Neutrophil (primary cell): Measurements from ENCODE around the gene CCSER2.

Experiments
- H3K27ac ChIP-seq: fragments of 200-600 bp; sonication (generic); 2 replicates; pipeline ENCODE4 v1.5.1; 2016; ENCODE audit warnings: mild to moderate bottlenecking, moderate library complexity
- H3K27me3 ChIP-seq: fragments of 200-600 bp; sonication (generic); 2 replicates; pipeline ENCODE4 v1.6.0; 2016; ENCODE audit warnings: mild to moderate bottlenecking
- H3K36me3 ChIP-seq: fragments of 200-600 bp; sonication (generic); 2 replicates; pipeline ENCODE4 v1.5.1; 2017
- H3K4me1 ChIP-seq, 2 experiments: fragments of 200-600 bp in 1 of 2; sonication (generic) in 1 of 2; 1 replicate in 1 of 2; 2 replicates in 1 of 2; pipeline versions ENCODE4 v1.5.1 to v1.6.1; 2013 to 2016; ENCODE audit warnings: low read depth in 1 of 2, low read length in 1 of 2, mild to moderate bottlenecking in 1 of 2, moderate library complexity in 1 of 2; ENCODE audit not compliant: control insufficient read depth in 1 of 2, insufficient read depth in 1 of 2
- H3K4me3 ChIP-seq, 2 experiments: fragments of 200-600 bp in 1 of 2; sonication (generic) in 1 of 2; 1 replicate in 1 of 2; 2 replicates in 1 of 2; pipeline ENCODE4 v1.5.1; 2013 to 2016; ENCODE audit warnings: low read depth in 1 of 2, low read length in 1 of 2, mild to moderate bottlenecking in 1 of 2, moderate library complexity in 1 of 2
- H3K9me3 ChIP-seq: fragments of 200-600 bp; sonication (generic); 2 replicates; pipeline ENCODE4 v1.5.1; 2016
- TF ChIP-seq, protein P1 (sequence below): fragments of 200-600 bp; sonication (generic); IDR thresholded peaks from 2 replicates; pipeline ENCODE4 v1.5.1; 2016; ENCODE audit warnings: antibody characterized with exemption

Gene CCSER2

DNA sequence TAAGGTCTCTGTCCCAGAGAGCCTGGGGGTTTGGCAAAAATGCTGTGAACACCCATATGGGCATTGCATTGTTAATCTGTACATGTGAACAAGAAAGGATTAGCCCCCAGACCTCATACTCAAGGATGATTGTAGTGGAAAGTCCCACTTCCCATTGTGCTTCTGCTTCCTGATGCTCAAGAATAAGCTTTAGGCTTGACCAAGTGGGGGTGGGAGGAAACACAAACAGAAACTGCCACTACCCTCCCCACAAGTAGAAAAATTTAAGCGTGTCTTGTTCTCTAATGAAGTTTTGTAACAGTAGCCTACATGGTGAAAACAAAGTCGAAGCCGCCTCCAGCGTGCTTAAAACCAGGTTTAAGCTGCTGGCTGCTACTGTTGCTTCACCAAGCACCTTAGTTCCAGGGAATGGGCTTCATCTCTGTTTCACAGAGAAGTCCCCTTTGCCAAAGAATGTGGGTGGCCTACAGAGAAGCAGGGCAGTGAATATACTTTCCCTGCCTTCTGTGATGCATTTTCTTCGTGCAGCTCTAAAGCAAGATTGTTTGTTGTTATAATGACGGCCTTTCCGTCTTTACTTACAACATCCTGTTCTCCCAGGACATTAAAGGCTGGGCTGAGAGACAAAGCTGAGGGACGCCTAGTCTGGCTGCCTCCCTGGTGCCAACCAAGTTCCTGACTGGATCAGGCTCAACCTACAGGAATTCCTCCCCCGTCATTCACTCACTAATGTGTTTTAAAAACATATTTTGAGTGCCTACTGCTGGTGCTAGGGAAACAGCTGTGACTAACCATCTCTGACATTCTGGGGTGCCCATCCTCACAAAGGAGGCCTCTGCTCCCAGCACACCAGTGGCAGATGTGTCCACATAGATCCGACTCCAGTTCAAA, 32.1 kb upstream of the CCSER2 start:
- Histone ChIP-seq H3K36me3 (no peaks in the 10 kb centered on the region), H3K9me3 (no peaks in the 10 kb centered on the region), H3K4me3 (no peak overlapping the region), H3K4me1 (no peaks in the 10 kb centered on the region), H3K27me3 (no peaks in the 10 kb centered on the region), H3K27ac (no peak overlapping the region)
- TF ChIP-seq, protein P1, sequence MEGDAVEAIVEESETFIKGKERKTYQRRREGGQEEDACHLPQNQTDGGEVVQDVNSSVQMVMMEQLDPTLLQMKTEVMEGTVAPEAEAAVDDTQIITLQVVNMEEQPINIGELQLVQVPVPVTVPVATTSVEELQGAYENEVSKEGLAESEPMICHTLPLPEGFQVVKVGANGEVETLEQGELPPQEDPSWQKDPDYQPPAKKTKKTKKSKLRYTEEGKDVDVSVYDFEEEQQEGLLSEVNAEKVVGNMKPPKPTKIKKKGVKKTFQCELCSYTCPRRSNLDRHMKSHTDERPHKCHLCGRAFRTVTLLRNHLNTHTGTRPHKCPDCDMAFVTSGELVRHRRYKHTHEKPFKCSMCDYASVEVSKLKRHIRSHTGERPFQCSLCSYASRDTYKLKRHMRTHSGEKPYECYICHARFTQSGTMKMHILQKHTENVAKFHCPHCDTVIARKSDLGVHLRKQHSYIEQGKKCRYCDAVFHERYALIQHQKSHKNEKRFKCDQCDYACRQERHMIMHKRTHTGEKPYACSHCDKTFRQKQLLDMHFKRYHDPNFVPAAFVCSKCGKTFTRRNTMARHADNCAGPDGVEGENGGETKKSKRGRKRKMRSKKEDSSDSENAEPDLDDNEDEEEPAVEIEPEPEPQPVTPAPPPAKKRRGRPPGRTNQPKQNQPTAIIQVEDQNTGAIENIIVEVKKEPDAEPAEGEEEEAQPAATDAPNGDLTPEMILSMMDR: no peak

DNA sequence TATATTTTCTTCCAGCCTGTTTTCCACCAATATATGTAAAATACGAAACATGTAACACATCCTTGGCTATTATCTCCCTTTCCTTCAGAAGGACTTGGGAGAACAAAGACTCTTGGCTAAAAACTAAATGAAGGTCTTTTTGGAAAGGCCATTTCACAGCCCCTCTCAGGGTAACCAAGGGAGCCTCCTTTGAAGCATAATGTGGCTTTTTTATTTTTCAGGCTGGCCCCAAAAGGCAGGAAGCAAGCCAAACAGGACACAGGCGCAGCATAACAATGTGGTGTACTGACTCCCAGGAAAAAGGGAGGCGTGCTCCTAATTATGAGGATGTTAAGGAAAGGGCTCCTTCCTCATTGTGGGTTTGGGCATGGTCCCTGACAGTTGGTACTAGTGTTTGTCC, 30.3 kb upstream of the CCSER2 start:
- Histone ChIP-seq H3K27ac (no peak overlapping the region), H3K27me3 (no peaks in the 10 kb centered on the region), H3K9me3 (no peaks in the 10 kb centered on the region), H3K36me3 (no peaks in the 10 kb centered on the region), H3K4me1 (no peaks in the 10 kb centered on the region), H3K4me3 (no peak overlapping the region)
- TF ChIP-seq, protein P1: no peak

DNA sequence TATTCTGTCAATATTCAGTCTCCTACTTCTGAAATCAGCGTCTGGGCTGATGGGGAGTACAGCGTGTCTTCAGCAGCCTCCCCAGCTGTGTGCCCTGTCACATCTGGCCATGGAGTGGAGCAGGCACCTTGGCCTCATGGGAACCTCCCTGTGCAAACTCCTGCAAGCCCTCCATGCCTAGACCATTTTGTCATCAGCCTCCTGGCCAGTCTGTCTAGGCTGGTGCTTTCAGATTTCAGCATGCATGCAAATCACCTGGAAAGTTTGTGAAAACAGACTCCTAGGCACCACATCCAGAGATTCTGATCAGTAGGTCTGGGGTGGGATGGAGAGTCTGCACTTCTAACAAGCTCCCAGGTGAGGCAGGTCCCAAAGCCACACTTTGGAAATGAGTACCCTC, 26.2 kb upstream of the CCSER2 start:
- Histone ChIP-seq H3K4me1 (no peaks in the 10 kb centered on the region), H3K27ac (no peak overlapping the region), H3K36me3 (no peaks in the 10 kb centered on the region), H3K9me3 (no peaks in the 10 kb centered on the region), H3K27me3 (no peaks in the 10 kb centered on the region), H3K4me3 (no peak overlapping the region)
- TF ChIP-seq, protein P1: no peak

DNA sequence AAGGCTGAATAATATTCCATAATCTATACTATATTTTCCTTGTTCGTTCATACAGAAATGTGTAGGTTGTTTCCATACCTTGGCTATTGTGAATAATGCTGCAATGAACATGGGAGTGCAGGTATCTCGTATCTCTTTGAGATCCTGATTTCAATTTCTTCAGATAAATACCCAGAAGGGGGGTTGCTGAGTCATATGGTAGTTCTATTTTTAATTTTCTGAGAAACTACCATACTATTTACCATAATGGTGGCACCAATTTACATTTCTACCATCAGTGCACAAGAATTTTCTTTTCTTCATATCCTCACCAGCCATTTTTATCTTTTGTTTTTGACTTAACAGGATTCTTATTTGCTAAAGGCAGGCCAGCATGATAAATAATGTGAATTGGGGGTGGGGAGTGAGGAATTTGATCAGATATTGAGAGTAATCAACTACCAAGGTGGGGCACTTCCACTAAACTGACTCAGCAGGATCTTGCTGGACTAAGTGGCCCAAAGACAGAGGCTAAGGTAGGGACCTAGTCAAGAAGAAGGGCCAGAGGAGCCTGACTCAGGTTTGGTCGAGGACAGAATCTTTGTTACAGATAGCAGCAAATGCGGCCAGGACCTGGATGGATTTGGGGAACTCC, 21.5 kb upstream of the CCSER2 start:
- TF ChIP-seq, protein P1: no peak
- peaks cover 21% of the 10 kb centered on the region for H3K27me3 ChIP-seq
- no peaks in the 10 kb centered on the region for H3K36me3 ChIP-seq
- no peaks in the 10 kb centered on the region for H3K9me3 ChIP-seq
- no peak overlapping the region for H3K4me3 ChIP-seq
- no peak overlapping the region for H3K27ac ChIP-seq
- H3K4me1 ChIP-seq: no peaks in the 10 kb centered on the region

DNA sequence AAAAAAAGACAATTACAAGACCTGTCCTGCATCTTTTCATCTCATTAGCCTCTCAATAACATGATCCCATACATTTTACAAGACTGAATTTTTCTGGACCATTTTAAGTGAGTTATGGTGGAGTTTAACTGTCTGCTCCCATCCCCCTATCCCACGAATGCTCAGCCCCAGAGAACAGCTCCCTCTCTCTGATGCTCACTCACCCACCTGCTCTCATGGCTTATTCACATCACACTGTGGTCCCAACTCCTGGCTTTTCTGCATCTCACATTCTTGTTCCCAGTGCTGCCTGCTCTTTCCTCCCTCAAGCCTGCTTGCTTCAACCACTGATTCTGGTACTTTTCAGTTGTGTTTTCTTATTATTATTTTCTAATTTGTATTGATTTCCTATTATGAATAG, 20.4 kb upstream of the CCSER2 start:
- no peaks in the 10 kb centered on the region for H3K9me3 ChIP-seq
- no peak overlapping the region for H3K4me3 ChIP-seq
- H3K4me1 ChIP-seq: no peaks in the 10 kb centered on the region
- H3K27me3 ChIP-seq: peaks cover 21% of the 10 kb centered on the region
- no peak overlapping the region for H3K27ac ChIP-seq
- TF ChIP-seq, protein P1: no peak
- no peaks in the 10 kb centered on the region for H3K36me3 ChIP-seq
